HPDE6-E6E7 (cell line): Measurements from ENCODE around the gene FBL.
"Not testable (repeated sequence)": the region's sequence is repeated elsewhere in the genome, so short reads cannot be mapped to it uniquely, and the experiment has no call there.

Source experiments
- DNase-seq: peaks from one replicate; pipeline ENCODE4 v3.0.0; 2011; ENCODE audit warnings: missing footprints; ENCODE audit errors: extremely low spot score

FBL gene

DNA sequence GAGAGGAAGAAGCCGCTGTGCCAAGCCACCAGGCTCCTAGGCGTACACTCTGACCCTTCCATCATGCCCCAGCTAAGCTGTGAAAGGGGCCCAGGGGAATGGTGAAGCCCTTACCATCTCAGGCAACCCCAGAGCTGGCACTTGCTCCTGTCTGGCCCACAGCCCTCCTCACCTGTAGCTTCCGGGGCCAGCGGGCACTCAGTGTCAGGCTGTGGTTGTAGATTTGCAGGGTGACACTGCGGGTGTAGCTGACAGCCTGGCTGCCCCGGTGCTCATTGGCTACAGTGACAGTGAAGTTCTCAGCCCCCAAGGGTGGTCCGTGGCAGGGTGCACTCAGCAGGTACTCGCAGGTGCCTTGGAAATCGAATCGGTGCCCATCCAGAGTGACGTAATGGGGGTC, 30.3 kb upstream of the FBL start:
- not testable (repeated sequence) for DNase-seq

DNA sequence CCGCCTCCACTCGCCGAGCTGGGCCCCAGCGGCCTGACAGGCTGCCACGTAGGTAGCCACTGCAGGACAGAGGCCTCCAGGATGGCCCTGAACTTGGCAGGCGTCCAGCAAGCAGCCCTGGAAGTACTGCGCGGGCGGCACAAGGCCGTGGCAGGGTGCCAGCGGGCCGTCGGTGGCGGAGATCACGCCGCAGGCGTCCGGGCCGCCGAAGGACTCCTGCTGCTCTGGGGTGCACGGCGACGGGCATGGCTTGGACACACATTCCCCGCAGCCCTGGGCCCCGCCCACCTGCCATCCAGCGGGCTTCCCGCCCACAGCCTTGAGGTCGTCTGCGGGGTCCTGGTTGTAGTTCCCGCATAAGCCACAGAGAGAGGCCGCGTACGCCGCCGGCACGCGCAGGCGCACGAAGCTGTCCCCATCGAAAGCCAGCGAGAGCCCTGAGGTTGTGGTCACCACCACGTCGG, 29.3 kb upstream of the FBL start:
- not testable (repeated sequence) for DNase-seq

DNA sequence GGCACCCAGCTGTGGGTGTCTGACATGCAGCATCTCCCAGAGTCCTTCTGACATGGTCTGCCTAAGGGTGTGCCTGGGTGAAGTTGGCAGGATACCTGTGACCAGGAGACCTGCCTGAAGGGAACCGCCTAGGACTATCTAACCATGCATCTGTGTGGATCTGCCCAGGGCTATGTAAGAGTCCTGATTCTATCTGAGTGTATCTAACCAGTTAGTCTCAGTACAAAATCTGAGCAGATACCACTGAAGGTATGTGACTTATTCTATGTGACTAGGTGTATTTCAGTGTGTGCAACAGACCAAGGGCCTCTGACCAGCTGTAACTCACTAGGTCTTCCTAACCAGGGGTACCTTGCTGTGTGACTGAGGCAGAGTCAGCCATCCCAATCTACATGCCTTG, 28.2 kb upstream of the FBL start:
- DNase-seq, result no peak

DNA sequence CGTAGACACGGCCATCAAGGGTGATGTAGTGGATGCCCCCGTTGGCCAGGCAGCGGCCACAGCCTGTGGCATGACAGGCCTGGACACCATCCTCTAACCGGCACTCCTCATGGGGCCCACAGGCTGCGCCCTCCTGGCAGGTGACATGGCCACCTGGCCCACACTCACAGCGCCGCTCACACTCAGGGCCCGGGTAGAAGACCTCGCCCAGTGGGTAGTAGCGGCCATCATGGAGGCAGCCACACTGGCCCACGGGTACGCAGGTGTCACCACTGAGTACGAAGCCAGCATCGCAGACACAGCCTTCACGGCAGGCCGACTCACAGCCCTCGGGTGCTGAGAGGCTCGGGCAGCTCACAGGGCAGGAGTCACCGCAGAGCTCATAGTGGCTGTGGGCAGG, 27.2 kb upstream of the FBL start:
- DNase-seq, result no peak

DNA sequence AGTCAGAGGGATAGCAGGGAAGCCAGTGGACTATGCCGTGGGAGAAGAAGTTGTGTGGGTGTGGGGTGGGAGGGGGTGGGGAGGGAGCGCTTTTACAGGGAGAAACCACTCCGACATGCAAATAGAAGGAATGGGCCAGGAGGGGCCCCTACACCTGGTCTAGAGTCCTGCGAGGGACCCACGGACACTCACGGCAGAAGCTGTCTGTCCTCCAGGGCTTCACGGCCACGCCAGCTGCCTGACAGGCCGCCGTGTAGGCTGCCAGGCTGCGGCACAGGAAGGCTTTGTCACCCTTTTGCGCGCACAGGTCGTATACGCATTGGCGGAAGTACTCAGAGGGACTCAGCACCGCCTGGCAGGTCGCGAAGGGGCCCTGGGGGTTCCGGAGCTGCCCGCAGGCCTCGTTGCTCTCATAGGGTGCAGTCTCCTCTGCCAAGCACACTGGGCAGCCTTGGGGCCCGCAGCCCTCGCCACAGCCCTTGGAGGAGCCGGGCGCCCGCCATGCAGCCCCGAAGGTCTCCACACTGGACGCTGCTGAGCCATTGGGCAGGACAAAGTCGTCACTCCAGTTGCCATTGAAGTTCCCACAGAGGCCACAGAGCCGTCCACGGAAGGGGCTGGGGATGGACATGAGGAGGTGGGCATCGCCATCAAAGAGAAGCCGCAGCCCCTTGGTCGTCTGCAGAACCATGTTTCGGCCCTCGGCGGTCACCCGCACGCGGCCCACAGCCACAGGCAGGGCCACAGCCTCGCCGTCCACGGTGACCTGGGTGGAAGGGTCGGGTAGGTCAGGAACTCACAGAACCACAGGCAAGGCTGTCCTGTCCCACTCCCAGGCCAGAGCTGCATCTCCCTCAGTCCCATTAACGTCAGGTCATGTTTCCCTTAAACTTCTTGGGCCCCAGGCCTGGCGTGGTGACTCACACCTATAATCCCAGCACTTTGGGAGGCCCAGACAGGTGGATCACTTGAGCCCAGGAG, 26.0 kb upstream of the FBL start:
- no peak for DNase-seq

DNA sequence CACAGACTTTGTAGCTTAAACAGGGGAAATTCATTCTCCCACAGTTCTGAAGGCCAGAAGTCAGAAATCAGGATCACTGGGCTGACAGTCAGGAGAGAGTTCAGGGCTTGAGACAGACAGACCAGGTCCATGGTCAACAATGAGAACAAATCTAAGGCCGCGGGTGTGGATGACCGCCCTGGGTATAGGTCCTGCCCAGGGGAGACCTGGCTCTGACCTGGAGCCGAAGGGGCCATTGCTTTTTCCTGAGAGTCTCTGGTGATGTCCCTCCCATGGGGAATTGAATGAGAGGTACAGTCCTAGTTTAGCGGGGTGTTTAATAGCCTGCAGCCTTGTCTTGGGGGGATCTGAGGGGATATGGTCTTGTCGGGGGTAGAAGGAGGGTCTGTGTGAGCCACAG, 25.2 kb upstream of the FBL start:
- no peak for DNase-seq

DNA sequence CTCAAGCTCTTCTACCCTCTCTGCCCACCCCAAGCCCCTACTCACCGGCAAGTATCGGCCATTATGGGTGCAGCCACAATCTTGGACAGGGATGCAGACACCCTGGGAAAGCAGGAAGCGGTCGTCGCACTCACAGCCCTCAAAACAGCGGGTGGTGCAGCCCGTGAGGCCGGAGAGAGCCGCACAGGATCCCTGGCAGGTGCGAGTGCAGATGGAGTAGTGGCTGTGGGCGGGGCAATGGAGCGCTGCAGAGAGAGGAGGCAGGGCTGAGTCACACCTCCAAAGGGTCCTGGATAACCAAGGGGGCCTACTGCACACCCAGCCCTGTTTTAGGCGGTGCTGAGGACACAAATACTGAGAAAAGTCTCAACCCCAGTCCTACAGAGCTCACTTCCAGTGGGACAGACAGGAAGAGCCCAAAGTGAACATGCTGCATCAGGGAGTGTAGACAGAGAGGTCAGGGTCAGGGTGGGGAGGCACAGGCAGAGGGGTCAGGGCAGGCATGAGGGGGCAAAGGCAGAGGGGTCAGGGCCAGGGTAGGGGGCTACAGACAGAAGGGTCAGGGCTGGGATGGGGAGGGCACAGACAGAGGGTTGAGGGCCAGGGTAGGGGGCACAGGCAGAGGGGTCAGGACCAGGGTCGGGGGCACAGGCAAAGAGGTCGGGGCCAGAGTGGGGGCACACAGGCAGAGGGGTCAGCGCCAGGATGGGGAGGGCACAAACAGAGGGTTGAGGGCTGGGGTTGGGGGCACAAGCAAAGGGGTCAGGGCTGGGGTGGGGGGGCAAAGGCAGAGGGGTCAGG, 24.2 kb upstream of the FBL start:
- no peak for DNase-seq

DNA sequence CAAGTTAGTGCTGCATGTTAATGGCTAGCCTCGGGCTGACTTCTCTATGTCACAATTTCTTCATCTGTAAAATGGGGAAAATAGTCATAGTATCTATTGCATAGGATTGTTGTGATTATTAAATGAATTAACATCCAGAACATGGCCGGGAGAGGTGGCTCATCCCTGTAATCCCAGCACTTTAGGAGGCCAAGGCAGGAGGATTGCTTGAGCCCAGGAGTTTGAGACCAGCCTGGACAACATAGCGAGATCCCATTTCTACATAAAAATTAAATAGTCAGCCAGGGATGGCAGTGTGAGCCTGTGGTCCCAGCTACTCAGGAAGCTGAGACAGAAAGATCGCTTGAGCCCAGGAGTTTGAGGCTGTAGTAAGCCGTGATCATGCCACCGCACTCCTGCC, 21.8 kb upstream of the FBL start:
- no peak for DNase-seq

DNA sequence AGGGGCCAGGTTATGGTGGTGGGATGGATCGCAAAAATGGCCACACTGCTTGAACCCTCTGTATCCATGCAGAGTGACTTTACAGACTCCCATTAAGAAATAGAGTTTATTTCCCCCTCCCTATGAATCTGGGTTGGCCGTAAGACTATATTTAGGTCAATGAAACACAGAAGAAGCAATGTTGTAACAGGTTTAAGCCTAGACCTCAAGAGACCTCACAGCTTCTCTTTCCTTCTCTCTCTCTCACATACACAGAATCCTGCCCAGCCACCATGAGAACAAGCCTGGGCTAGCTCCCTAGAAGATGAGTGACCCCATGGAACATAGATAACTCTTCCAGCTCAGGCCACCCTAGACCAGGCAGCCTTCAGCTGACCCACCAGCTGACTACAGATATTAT, 21.0 kb upstream of the FBL start:
- DNase-seq, result no peak

DNA sequence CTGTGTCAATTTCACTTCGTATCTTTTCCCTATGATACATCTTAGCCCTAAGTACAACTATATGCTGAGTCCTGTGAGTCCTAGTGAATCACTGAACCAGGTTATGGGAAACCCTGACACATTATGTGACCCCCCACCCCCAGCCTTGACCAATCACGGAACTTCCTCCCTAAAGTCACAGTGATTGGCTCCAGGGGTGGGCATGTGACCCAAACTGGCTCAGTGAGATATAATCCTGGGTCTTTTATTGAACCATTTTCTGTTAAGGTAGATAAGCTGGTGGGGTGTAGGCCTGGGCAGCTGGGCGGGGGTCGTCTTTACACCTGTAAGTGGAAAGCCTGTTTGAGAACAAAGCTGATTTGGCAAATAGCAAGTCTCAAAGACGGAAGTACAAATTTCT, 19.8 kb upstream of the FBL start:
- DNase-seq, result no peak

DNA sequence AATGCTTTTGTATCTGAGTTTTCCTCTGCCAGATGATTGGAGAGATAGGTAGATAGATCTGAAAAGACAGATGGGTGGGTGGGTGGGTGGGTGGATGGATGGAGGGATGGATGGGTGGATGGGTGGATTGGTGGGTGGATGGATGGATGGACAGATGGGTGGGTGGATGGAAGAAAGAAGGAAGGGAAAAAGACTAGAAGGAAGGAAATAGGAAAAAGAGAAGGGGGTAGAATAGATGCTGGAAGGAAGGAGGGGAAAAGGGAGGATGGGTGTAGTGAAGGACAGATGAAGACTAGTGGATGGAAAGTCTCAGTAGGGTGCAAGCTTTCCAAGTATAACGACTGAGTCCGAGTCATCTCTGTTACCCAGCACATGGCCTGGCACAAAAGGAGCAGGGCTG, 19.0 kb upstream of the FBL start:
- no peak for DNase-seq

DNA sequence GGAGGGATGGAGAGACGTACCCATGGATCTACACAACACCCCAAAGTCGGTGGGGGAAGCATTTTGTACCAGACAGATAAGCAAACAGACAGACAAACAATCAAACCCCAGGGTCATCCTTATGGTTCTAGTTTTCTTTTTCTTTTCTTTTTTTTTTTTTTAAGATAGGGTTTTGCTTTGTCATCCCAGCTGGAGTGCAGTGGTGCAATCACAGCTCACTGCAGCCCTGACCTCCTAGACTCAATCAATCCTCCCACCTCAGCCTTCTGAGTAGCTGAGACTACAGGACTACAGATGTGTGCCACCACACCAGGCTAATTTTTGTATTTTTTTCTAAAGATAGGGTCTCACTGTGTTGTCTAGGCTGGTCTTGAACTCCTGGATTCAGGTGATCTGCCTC, 17.9 kb upstream of the FBL start:
- DNase-seq, result no peak

DNA sequence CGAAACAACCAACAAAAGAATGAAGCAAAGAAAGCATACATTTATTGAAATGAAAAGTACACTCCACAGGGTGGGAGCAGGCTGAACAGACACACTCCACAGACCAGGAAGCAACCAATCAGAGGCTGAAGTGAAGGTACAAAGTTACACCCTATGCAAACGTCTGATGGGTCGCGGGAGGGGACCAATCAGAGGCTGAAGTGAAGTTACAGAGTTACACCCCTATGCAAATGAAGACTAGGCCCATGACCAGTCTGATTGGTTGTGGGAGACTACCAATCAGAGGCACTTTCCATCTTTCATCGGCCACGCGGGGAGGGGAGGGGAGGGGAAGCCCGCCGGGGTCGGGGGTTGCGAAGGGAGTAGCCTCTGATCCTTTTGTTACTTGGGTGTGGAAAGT, 12.4 kb upstream of the FBL start:
- no peak for DNase-seq

DNA sequence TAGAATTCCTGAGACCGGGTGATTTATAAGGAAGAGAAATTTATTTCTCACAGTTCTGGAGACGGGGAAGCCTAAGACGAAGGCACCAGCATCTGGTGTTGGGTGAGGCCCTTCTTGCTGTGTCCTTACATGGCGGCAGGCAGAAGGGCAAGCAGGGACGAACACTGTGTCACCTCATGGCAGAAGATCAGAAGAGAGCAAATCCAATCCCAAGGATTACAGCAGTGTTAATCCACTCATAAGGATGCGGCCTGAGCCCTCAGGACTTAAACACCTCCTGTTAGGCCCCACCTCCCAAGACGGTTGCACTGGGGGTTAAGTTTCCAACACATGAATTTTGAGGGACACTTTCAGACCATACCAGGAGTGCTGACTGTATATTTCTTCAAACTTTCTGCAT, 6.7 kb upstream of the FBL start:
- DNase-seq, result no peak

DNA sequence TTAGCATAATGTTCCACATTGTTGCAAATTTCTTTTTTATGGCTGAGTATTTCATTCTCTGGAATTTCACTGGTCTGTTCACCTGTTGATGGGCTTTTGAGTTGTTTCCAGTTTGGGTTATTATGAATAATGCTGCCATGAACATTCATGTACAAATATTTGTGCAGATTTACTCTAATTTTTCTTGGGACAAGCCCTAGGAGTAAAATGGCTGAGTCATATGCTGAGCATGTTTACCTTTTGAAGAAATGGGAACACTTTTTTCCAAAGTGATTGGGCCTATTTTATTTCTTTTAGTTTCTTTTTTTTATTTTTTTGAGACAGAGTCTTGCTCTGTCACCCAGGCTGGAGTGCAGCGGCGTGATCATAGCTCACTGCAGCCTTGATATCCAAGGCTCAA, 4.7 kb upstream of the FBL start:
- DNase-seq, result no peak

DNA sequence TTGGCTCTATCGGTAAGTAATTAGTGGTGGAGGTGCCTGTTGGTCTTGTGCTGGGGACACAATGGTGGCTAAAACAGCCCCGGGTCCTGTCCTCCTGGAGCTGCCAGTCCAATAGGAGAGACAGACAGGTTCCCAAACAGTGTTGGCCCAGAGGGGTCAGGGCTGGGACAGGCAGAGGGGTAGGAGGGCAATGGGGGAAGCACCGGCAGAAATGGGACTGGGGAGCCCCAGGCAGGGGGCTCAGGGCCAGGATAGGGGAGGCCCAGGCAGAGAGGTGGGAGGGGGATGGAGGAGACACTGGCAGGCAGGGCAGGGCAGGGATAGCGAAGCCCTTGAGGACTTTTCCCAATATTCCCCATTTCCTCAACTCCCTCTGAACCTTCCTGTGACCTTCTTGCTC, 2.2 kb upstream of the FBL start:
- no peak for DNase-seq

DNA sequence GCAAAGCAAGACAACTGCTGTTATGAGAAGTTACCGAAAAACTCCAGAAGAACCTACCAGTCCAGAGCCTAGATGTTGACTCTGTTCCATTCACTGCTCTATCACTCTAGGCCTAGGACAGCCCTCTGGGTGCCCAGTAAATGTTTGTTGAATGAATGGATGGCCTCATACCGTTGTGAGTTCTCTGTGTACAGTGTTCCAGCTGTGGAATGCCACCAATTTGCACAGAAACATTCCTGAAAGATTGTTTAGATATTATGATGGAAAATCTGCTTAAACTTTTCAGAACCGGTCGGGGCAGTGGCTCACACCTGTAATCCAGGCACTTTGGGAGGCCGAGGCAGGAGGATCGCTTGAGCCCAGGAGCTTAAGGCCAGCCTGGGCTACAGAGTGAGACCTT, 1.3 kb upstream of the FBL start:
- DNase-seq, result no peak

DNA sequence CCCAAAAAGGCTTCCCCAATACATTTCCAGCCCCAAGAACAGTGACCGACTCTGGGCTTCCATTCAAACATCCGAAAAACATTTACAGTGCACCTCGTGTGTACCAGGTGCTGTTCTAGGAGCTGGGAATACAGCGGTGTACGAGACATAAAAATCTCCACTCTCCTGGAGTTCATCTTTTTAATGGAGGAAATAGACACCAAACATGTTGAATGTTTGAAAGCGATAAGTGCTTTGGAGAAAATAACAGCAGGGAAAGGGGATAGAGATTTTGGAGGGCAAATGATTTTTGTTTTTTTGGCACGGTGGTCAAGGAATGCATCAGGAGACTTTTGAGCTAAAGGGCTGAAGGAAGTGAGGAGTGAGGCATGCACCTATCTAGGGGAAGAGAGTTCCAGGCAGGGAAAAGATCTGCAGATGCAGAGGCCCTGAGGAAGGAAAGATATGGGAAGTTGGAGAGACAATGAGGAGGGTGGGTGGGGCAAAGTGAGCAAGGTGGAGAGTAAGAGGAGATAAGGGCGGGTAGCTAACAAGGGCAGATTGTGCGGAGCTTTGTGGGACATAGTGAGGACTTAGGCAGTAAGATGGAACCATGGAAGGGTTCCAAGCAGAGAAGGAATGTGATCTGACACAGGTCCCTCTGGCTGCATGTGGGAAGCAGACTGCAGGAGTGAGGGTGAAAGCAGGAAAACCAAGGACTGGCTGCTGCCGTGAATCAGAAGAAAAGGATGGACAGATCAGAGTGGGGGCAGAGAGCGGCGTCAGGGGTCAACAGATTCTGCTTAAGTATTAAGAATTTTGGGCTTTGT, 703 bp upstream of the FBL start:
- DNase-seq, result no peak

DNA sequence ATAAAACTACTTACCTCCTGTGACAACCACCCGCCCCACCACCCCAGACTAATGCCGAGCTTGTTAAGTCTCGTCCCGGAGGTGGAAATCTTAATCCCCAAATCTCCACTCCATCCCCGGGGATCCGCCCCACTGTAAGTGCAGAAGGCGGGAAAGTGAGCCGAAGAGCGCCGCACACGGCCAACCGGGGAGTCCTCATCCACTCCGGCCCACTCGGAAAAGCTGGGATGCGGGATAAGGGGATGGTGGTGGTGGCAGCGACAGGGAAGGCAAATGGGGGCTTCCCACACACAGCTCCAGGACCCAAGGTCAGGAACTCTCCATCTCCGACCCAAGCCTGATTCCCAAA, 621 bp downstream of the FBL start:
- no peak for DNase-seq

DNA sequence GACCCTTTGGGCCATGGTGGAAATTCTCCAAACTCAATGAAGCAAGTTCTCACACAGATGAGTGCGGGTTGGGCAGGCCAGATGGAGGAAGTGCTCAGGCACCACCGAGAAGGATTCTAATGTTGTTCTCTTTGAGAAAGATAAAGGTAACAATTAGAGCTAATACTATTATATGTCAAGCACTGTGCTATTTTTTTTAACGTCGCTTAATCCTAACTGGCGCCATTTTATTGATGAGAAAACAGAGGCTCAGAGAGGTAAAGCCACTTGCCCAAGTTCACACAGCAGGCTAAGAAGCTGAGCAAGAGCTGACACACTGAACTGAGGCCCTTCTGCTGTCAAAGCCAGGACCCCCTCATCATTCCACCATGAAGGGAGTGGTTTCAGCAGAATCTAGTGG, 1.0 kb downstream of the FBL start:
- no peak for DNase-seq

DNA sequence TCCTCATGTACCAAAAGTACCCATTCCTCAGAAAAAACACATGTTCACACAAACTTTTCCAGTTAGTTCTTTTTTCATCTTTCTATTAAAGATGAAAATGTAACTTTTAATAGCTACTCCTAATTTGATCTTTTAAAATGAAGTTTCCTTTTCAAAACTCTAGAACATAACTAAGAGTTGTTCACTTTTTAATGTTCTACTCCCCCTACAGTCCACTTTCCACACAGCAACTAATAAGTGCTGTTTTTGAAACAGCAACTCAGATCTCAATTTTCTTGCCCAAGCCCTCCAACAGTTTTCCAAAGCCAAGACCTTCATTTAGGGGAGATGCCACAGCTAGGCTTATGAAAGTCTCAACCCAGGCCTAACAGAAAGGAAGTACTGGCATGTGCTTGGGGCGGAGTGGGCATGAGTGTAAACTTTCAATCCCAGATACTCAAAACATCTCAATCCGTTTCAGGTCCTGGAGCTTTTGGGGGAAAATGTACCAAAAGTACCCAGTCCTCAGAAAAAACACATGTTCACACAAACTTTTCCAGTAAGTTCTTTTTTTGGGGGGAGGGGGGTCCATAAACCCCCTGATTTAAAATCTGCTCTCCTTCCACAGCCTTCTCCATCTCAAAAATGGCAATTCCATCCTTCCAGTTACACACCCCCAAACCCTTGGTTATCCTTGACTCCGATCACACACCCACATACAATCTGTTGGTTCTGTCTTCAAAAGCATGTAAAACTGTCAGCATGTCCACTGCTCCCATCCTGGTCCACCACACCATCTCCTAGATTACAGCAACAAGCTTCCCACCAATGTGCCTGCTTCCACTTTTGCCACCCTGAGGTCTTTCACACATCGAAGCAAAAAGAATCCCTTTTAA, 2.0 kb downstream of the FBL start:
- DNase-seq, result no peak
